WI38 (cell line): ENCODE data around the gene TEX19.

ENCODE experiments used
- H3K4me3 ChIP-seq: 2 replicates; pipeline ENCODE4 v1.5.1; 2011; ENCODE audit warnings: low read depth, mild to moderate bottlenecking, control low read depth, low read length
- TF ChIP-seq, protein P1 (sequence below): IDR thresholded peaks from 2 replicates; pipeline ENCODE4 v1.5.1; 2012; ENCODE audit warnings: low read depth, mild to moderate bottlenecking, control low read depth, low read length

The TEX19 gene

DNA sequence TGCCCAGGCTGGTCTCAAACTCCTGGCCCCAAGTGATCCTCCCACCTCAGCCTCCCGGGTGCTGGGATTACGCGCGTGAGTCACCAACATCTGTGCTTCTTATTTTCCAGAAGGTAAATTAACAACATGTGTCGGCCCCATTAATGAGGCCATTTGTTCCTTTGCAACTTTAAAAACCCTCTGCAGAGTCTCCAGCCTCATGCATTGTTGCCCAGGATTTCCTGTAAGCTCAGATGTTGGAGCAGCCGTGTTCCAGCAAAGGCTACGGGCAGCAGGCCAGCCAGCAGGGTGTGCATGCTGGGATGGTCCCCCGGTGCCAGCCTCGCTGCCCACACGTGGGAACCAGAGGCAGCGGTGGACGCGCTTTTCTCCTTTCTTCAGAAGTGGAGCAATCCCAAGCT is 40.0 kb downstream of the TEX19 start:
- TF ChIP-seq, protein P1, sequence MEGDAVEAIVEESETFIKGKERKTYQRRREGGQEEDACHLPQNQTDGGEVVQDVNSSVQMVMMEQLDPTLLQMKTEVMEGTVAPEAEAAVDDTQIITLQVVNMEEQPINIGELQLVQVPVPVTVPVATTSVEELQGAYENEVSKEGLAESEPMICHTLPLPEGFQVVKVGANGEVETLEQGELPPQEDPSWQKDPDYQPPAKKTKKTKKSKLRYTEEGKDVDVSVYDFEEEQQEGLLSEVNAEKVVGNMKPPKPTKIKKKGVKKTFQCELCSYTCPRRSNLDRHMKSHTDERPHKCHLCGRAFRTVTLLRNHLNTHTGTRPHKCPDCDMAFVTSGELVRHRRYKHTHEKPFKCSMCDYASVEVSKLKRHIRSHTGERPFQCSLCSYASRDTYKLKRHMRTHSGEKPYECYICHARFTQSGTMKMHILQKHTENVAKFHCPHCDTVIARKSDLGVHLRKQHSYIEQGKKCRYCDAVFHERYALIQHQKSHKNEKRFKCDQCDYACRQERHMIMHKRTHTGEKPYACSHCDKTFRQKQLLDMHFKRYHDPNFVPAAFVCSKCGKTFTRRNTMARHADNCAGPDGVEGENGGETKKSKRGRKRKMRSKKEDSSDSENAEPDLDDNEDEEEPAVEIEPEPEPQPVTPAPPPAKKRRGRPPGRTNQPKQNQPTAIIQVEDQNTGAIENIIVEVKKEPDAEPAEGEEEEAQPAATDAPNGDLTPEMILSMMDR = no peak
- no peak overlapping the region for H3K4me3 ChIP-seq

DNA sequence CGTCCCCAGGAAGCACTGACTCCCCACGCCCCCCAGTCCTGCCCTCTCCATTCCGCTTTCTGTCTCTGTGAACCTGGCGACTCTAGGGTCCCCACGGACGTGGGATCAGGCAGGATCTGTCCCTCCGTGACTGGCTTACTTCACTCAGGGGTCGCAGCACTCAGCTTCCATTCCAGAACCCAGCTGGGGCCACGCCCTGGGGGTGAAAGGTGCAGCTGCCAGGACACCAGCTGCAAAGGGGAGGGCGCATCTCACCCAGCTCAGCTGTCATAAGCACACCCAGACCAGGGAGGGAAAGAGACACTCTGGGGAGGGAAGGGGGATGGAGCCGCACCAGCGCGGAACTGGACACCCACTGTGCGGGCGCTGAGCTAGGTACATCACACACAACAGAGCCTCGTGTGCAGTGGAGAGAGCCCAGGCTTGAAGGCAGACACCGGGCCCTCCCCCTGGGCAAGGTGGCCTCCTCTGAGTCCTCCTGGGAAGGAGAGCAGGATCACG is 40.6 kb downstream of the TEX19 start:
- TF ChIP-seq, protein P1 = no peak
- H3K4me3 ChIP-seq = no peak overlapping the region

DNA sequence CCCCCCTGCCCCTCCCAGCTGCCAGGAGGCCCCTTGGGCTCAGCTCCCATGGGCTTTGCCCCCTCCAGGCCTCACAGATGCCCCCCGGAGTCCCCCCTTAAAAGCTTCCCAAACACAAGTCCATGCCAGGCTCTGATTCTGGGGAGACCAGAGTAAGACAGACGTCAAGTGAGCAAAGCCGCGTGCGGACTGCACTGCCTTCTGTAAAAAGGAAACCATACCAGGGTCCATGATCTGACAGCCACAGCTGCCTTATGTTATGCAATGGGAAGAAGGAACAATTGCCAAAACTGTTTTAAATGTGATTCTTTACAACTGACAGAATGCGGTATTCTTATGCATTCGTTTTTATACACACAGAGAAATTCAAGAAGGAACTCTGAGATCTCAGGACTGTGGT is 41.2 kb downstream of the TEX19 start:
- TF ChIP-seq, protein P1 = no peak
- no peak overlapping the region for H3K4me3 ChIP-seq

DNA sequence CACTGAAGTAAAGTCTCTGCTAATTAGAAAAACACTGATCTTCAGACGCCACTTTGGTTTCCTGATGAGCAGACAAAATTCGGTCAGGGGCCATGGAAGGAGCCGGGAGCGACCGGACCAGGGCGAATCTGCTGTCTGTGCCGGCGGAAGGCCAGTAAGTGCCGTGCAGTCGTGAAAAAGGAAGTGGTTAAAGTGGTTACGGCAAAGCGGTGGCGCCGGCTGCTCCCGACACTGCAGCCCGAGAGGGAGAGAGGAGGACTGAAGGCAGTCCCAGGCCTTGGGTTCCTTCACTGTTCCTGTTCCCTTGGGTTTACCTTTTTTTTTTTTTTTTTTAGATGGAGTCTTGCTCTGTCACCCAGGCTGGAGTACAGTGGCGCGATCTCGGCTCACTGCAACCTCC is 41.8 kb downstream of the TEX19 start:
- TF ChIP-seq, protein P1 = no peak
- no peak overlapping the region for H3K4me3 ChIP-seq

DNA sequence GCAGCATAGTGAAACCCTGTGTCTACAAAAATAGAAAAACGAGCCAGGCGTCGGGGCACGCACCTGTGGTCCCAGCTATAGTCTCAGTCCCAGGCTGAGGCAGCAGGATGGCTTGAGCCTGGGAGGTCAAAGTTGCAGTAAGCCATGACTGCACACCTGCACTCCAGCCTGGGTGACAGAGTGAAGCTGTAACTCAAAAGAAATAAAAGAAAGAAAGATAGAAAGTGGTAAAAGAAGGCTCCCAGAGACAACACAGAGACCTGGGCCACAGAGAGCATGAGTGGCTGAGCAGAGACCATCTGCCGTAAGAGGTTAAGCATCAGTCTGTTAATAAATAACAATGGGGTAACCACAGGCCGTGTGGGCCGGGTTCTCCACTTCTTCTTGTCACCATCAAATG is 43.8 kb downstream of the TEX19 start:
- TF ChIP-seq, protein P1 = no peak
- no peak overlapping the region for H3K4me3 ChIP-seq

DNA sequence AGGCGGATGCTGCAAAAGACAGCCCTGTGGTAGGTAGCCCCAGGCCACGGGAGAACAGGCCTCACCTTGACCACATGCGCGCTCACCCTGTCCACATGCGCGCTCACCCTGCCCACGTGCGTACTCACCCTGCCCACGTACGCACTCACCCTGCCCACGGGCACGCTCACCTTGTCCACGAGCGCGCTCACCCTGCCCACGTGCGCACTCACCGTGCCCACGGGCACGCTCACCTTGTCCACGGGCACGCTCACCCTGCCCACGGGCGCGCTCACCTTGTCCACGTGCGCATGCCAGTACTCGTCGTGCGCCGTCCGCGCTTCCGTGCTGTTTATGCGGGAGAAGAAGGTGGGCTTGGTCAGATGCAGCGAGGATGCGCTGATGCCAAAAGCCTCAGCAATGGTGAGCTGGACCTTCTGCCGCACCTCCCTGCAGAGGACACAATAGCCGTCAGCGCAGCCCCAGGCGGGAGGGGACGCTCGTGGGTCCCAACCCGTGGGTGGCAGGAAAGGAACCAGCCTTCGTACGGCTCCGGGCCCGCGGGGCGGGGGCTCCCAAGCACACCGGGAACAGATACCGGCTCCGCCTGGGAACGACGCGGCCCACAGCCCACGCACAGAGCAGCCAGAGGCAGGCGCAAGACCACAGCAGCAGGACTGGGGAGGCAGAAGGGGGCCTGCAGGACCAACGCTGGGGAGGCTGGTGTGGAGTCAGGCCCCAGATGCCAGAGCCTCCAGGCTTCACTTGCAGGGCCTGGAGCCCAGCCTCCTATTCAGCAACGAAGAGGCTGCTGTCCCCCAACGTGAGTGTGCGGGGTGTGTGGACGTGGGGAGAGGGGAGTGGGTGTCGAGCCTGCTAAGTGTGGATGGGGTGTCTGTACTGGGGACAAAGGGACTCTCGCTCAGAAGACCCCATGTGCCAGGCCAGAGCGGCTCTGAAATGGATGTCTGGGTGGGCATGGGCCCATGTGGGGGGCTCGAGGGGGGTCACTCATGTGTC is 44.9 kb downstream of the TEX19 start:
- TF ChIP-seq, protein P1 = no peak

DNA sequence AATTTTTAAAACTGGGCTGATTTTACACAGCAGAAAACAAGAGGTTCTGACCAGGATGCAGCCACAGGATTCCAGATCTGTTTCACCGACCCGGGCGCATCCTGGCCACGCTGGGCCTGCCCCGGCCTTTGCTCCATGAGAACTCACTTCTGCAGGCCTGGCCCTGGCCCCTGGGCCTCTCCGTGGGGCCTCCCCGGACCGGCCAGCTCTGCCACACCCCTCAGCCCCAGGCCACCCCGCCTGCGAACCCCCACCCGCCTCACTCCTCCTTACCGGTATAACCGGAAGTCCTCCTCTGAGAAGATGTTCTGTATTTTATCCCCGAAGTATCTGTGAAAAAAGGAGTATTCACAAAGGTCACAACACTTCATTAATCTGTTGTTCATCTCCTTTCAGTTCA is 46.0 kb downstream of the TEX19 start:
- TF ChIP-seq, protein P1 = no peak
- no peak overlapping the region for H3K4me3 ChIP-seq

More for the DNA sequence above, 44.9 kb downstream of the TEX19 start:
- no peak overlapping the region for H3K4me3 ChIP-seq
